CD1c-positive myeloid dendritic cell (primary cell): Measurements from ENCODE around the gene MAPK1IP1L.
"Not testable (repeated sequence)": the region's sequence is repeated elsewhere in the genome, so short reads cannot be mapped to it uniquely, and the experiment has no call there.

Experiments used
- DNase-seq: peaks from one replicate; pipeline ENCODE4 v3.0.0-alpha.2; 2016; ENCODE audit errors: extremely low spot score

Gene MAPK1IP1L

GRCh38 chr14:55051423-55052268 lies at the start of gene MAPK1IP1L:
TSS of gene MAPK1IP1L (plus strand) at chr14:55051647. CDS start at chr14:55061684, 10,037 bp downstream.
- DNase-seq: peak; percentile 96

GRCh38 chr14:55005071-55005470 lies 46.4 kb upstream of the MAPK1IP1L start:
- no peak for DNase-seq

- no peak for DNase-seq
Observed at GRCh38 chr14:55015006-55015405, 36.4 kb upstream of the MAPK1IP1L start.

- DNase-seq: peak; percentile 36
Observed at GRCh38 chr14:55019968-55020554, 31.4 kb upstream of the MAPK1IP1L start.

GRCh38 chr14:55024365-55024764 lies 27.1 kb upstream of the MAPK1IP1L start:
- not testable (repeated sequence) for DNase-seq

GRCh38 chr14:55025948-55026347 lies 25.5 kb upstream of the MAPK1IP1L start:
- DNase-seq: no peak

GRCh38 chr14:55026441-55026792 lies 25.0 kb upstream of the MAPK1IP1L start:
- DNase-seq: no peak

- peak; percentile 98 for DNase-seq
Observed at GRCh38 chr14:55026793-55027561, 24.5 kb upstream of the MAPK1IP1L start, which contains the start of the genes SOCS4 and WDHD1. TSS of gene SOCS4 (plus strand) at chr14:55027236. CDS start at chr14:55043042, 15,806 bp downstream. TSS of gene WDHD1 (minus strand) at chr14:55027099. CDS start at chr14:55026787, 312 bp downstream.

GRCh38 chr14:55028066-55028465 lies 23.4 kb upstream of the MAPK1IP1L start:
- no peak for DNase-seq

- no peak for DNase-seq
Observed at GRCh38 chr14:55028476-55028875, 23.0 kb upstream of the MAPK1IP1L start.

GRCh38 chr14:55031190-55031589 lies 20.3 kb upstream of the MAPK1IP1L start:
- no peak for DNase-seq

- DNase-seq: not testable (repeated sequence)
Observed at GRCh38 chr14:55037995-55038394, 13.5 kb upstream of the MAPK1IP1L start.

- no peak for DNase-seq
Observed at GRCh38 chr14:55038708-55039107, 12.7 kb upstream of the MAPK1IP1L start.

- DNase-seq: no peak
Observed at GRCh38 chr14:55043528-55043927, 7.9 kb upstream of the MAPK1IP1L start.

- DNase-seq: no peak
Observed at GRCh38 chr14:55045087-55045486, 6.4 kb upstream of the MAPK1IP1L start.

GRCh38 chr14:55047301-55048053 lies 4.0 kb upstream of the MAPK1IP1L start:
- DNase-seq: no peak

- no peak for DNase-seq
Observed at GRCh38 chr14:55048900-55049436, 2.5 kb upstream of the MAPK1IP1L start.

- no peak for DNase-seq
Observed at GRCh38 chr14:55051165-55051422, 353 bp upstream of the MAPK1IP1L start.

- DNase-seq: no peak
Observed at GRCh38 chr14:55052269-55052930, 953 bp downstream of the MAPK1IP1L start.

- DNase-seq: no peak
Observed at GRCh38 chr14:55053018-55053417, 1.6 kb downstream of the MAPK1IP1L start.

GRCh38 chr14:55053500-55053899 lies 2.1 kb downstream of the MAPK1IP1L start:
- DNase-seq: no peak
